Measurements from ENCODE around the gene MVP. TPM values are rescaled to one million over a fixed set of nuclear protein-coding genes. Genes with fewer than 3 reads are reported as not detected.
A peak's percentile ranks its signal among the peaks of the same experiment; 100 is the strongest.

MVP gene
- total RNA-seq, 1 donor = 273 TPM

GRCh38 chr16:29807426-29808218 lies 12.6 kb upstream of the MVP start:
- H3K36me3 ChIP-seq (ENCODE audit: insufficient read depth, low read length) = peaks cover 28% of the 10 kb centered on the region
- H3K79me2 ChIP-seq (ENCODE audit: insufficient read depth, low read length) = peaks cover 19% of the 10 kb centered on the region
- peaks cover 19% of the 10 kb centered on the region for H4K20me1 ChIP-seq (ENCODE audit: insufficient read depth, low read length)
- H3K9me3 ChIP-seq (ENCODE audit: low read depth, low read length) = no peaks in the 10 kb centered on the region
- H3K4me2 ChIP-seq (ENCODE audit: insufficient read depth, low read length) = peak overlapping the region; percentile 84
- peak overlapping the region; percentile 71 for H3K4me3 ChIP-seq (ENCODE audit: insufficient read depth, low read length)
- peak; percentile 98 for DNase-seq (ENCODE audit: insufficient read length, low spot score, missing footprints)
- peak overlapping the region; percentile 70 for H3K27ac ChIP-seq (ENCODE audit: low read depth, low read length)
- peaks cover 49% of the 10 kb centered on the region for H3K4me1 ChIP-seq (ENCODE audit: insufficient read depth, low read length)
- no peaks in the 10 kb centered on the region for H3K27me3 ChIP-seq (ENCODE audit: insufficient read depth, low read length)
- TF ChIP-seq CTCF (IDR thresholded peaks at IDR 0.05; ENCODE audit: extremely low read depth, low read depth, low read length) = peak; percentile 68
- peak overlapping the region; percentile 40 for H2AFZ ChIP-seq (ENCODE audit: low read length)

- H2AFZ ChIP-seq (ENCODE audit: low read length) = peak overlapping the region; percentile 40
- no peaks in the 10 kb centered on the region for H3K9me3 ChIP-seq (ENCODE audit: low read depth, low read length)
Measured at GRCh38 chr16:29808219-29808900, 11.9 kb upstream of the MVP start.

GRCh38 chr16:29809031-29809747 lies 11.1 kb upstream of the MVP start:
- no peak for TF ChIP-seq CTCF (IDR thresholded peaks at IDR 0.05; ENCODE audit: extremely low read depth, low read depth, low read length)
- no peaks in the 10 kb centered on the region for H3K27me3 ChIP-seq (ENCODE audit: insufficient read depth, low read length)
- H2AFZ ChIP-seq (ENCODE audit: low read length) = no peak overlapping the region
- H4K20me1 ChIP-seq (ENCODE audit: insufficient read depth, low read length) = peaks cover 19% of the 10 kb centered on the region
- peaks cover 50% of the 10 kb centered on the region for H3K4me1 ChIP-seq (ENCODE audit: insufficient read depth, low read length)
- peaks cover 19% of the 10 kb centered on the region for H3K79me2 ChIP-seq (ENCODE audit: insufficient read depth, low read length)
- H3K36me3 ChIP-seq (ENCODE audit: insufficient read depth, low read length) = peaks cover 18% of the 10 kb centered on the region
- DNase-seq (ENCODE audit: insufficient read length, low spot score, missing footprints) = peak; percentile 82
- H3K9me3 ChIP-seq (ENCODE audit: low read depth, low read length) = no peaks in the 10 kb centered on the region
- peak overlapping the region; percentile 71 for H3K4me3 ChIP-seq (ENCODE audit: insufficient read depth, low read length)
- H3K27ac ChIP-seq (ENCODE audit: low read depth, low read length) = peak overlapping the region; percentile 70
- H3K4me2 ChIP-seq (ENCODE audit: insufficient read depth, low read length) = peak overlapping the region; percentile 84

More at GRCh38 chr16:29808219-29808900, 11.9 kb upstream of the MVP start:
- Histone ChIP-seq H3K4me2 (ENCODE audit: insufficient read depth, low read length) (peak overlapping the region; percentile 84), H3K4me3 (ENCODE audit: insufficient read depth, low read length) (peak overlapping the region; percentile 71), H3K27me3 (ENCODE audit: insufficient read depth, low read length) (no peaks in the 10 kb centered on the region), H3K4me1 (ENCODE audit: insufficient read depth, low read length) (peaks cover 52% of the 10 kb centered on the region), H4K20me1 (ENCODE audit: insufficient read depth, low read length) (peaks cover 19% of the 10 kb centered on the region), H3K36me3 (ENCODE audit: insufficient read depth, low read length) (peaks cover 22% of the 10 kb centered on the region), H3K27ac (ENCODE audit: low read depth, low read length) (peak overlapping the region; percentile 70), H3K79me2 (ENCODE audit: insufficient read depth, low read length) (peaks cover 19% of the 10 kb centered on the region)
- DNase-seq (ENCODE audit: insufficient read length, low spot score, missing footprints) = peak; percentile 59
- no peak for TF ChIP-seq CTCF (IDR thresholded peaks at IDR 0.05; ENCODE audit: extremely low read depth, low read depth, low read length)
